ENCODE measurements around the gene ZBTB5.
"Not testable (repeated sequence)": the region's sequence is repeated elsewhere in the genome, so short reads cannot be mapped to it uniquely, and the experiment has no call there.

ZBTB5 gene

GRCh38 chr9:37485389-37486255 lies 20.4 kb upstream of the ZBTB5 start, which contains the start of gene POLR1E:
POLR1E (plus strand) TSS chr9:37485948; CDS start chr9:37486048, 100 bp downstream.
- peaks cover 36% of the 10 kb centered on the region for H3K4me1 ChIP-seq (ENCODE audit: insufficient read depth, low read length)
- peak; percentile 94 for ATAC-seq (ENCODE audit: insufficient read depth, low read depth)
- H3K4me3 ChIP-seq (ENCODE audit: low read depth in 1 of 2, low read length in 2 of 2): peak within 1 kb of the TSS; percentile 29 to 74; a peak in 3 of 4 replicates
- peaks cover 4% of the 10 kb centered on the region; the same call in 1 of the 2 replicates for H4K20me1 ChIP-seq (ENCODE audit: insufficient read depth, low read length)
- H3K9me3 ChIP-seq (ENCODE audit: insufficient read depth, low read length, severe bottlenecking): no peaks in the 10 kb centered on the region
- H3K9ac ChIP-seq (ENCODE audit: low read depth, low read length): peak within 1 kb of the TSS; percentile 74
- H3K36me3 ChIP-seq (ENCODE audit: insufficient read depth, low read length): peaks cover 32% of the 10 kb centered on the region; the same call in 1 of the 2 replicates
- peak within 1 kb of the TSS; percentile 90 for H2AFZ ChIP-seq (ENCODE audit: low read depth, low read length)
- no peaks in the 10 kb centered on the region for H3K27me3 ChIP-seq (ENCODE audit: insufficient read depth, low read length, poor library complexity)
- peak within 1 kb of the TSS; percentile 74 for H3K27ac ChIP-seq (ENCODE audit: low read length)
- no peak for TF ChIP-seq CTCF (IDR thresholded peaks at IDR 0.05; ENCODE audit: borderline replicate concordance, extremely low read depth, low read length, poor library complexity, severe bottlenecking)
- no peak for TF ChIP-seq EZH2 (IDR thresholded peaks at IDR 0.05; ENCODE audit: borderline replicate concordance, low read depth, low read length, severe bottlenecking)
- H3K4me2 ChIP-seq (ENCODE audit: insufficient read depth, low read length): peak within 1 kb of the TSS; percentile 75
- peaks cover 29% of the 10 kb centered on the region for H3K79me2 ChIP-seq (ENCODE audit: insufficient read depth, low read length)
- peak; percentile 92 for DNase-seq

- H3K4me1 ChIP-seq (ENCODE audit: insufficient read depth, low read length): peaks cover 8% of the 10 kb centered on the region
- no peak overlapping the region for H3K4me3 ChIP-seq (ENCODE audit: low read depth in 1 of 2, low read length in 2 of 2)
- H3K36me3 ChIP-seq (ENCODE audit: insufficient read depth, low read length): no peaks in the 10 kb centered on the region
- ATAC-seq (ENCODE audit: insufficient read depth, low read depth): no peak
- H3K9me3 ChIP-seq (ENCODE audit: insufficient read depth, low read length, severe bottlenecking): no peaks in the 10 kb centered on the region
- no peak overlapping the region for H3K9ac ChIP-seq (ENCODE audit: low read depth, low read length)
- no peak overlapping the region for H2AFZ ChIP-seq (ENCODE audit: low read depth, low read length)
- H4K20me1 ChIP-seq (ENCODE audit: insufficient read depth, low read length): no peaks in the 10 kb centered on the region
- no peaks in the 10 kb centered on the region for H3K27me3 ChIP-seq (ENCODE audit: insufficient read depth, low read length, poor library complexity)
- no peak overlapping the region for H3K4me2 ChIP-seq (ENCODE audit: insufficient read depth, low read length)
- no peaks in the 10 kb centered on the region for H3K79me2 ChIP-seq (ENCODE audit: insufficient read depth, low read length)
- H3K27ac ChIP-seq (ENCODE audit: low read length): no peak overlapping the region
- no peak for DNase-seq
- TF ChIP-seq CTCF (IDR thresholded peaks at IDR 0.05; ENCODE audit: borderline replicate concordance, extremely low read depth, low read length, poor library complexity, severe bottlenecking) (peak; percentile 11), EZH2 (IDR thresholded peaks at IDR 0.05; ENCODE audit: borderline replicate concordance, low read depth, low read length, severe bottlenecking) (no peak)
Observed at GRCh38 chr9:37480759-37481158, 15.5 kb upstream of the ZBTB5 start.

GRCh38 chr9:37477987-37478619 lies 12.9 kb upstream of the ZBTB5 start:
- H2AFZ ChIP-seq (ENCODE audit: low read depth, low read length); H3K9ac ChIP-seq (ENCODE audit: low read depth, low read length); ATAC-seq (ENCODE audit: insufficient read depth, low read depth); H3K4me3 ChIP-seq (ENCODE audit: low read depth in 1 of 2, low read length in 2 of 2); H3K27ac ChIP-seq (ENCODE audit: low read length); H3K27me3 ChIP-seq (ENCODE audit: insufficient read depth, low read length, poor library complexity); H3K79me2 ChIP-seq (ENCODE audit: insufficient read depth, low read length); H3K4me2 ChIP-seq (ENCODE audit: insufficient read depth, low read length); H4K20me1 ChIP-seq (ENCODE audit: insufficient read depth, low read length); H3K36me3 ChIP-seq (ENCODE audit: insufficient read depth, low read length); H3K4me1 ChIP-seq (ENCODE audit: insufficient read depth, low read length); DNase-seq; H3K9me3 ChIP-seq (ENCODE audit: insufficient read depth, low read length, severe bottlenecking): not testable (repeated sequence)

GRCh38 chr9:37477443-37477842 lies 12.2 kb upstream of the ZBTB5 start:
- ATAC-seq (ENCODE audit: insufficient read depth, low read depth); DNase-seq; H3K9me3 ChIP-seq (ENCODE audit: insufficient read depth, low read length, severe bottlenecking); H3K9ac ChIP-seq (ENCODE audit: low read depth, low read length); H2AFZ ChIP-seq (ENCODE audit: low read depth, low read length); H4K20me1 ChIP-seq (ENCODE audit: insufficient read depth, low read length); H3K27ac ChIP-seq (ENCODE audit: low read length); H3K36me3 ChIP-seq (ENCODE audit: insufficient read depth, low read length); H3K4me3 ChIP-seq (ENCODE audit: low read depth in 1 of 2, low read length in 2 of 2); H3K4me1 ChIP-seq (ENCODE audit: insufficient read depth, low read length); H3K4me2 ChIP-seq (ENCODE audit: insufficient read depth, low read length); H3K27me3 ChIP-seq (ENCODE audit: insufficient read depth, low read length, poor library complexity); H3K79me2 ChIP-seq (ENCODE audit: insufficient read depth, low read length): not testable (repeated sequence)

All from DND-41 (cell line).